Measurements from ENCODE around the gene TMEM163. TPM values are rescaled to one million over a fixed set of nuclear protein-coding genes. Genes with fewer than 3 reads are reported as not detected.

The TMEM163 gene
- total and polyA plus RNA-seq, 4 donors = 5.8 to 46.9 (median 29.8) TPM

- H3K36me3 ChIP-seq (ENCODE audit: control insufficient read depth in 4 of 4, insufficient read depth in 4 of 4, low read length in 4 of 4) = peaks cover 0 to 8% (median 3%) of the 10 kb centered on the region in 4 donors
- no peak for TF ChIP-seq CTCF (IDR thresholded peaks at IDR 0.05; ENCODE audit: control extremely low read depth, extremely low read depth)
- ATAC-seq (ENCODE audit: insufficient read depth, low FRiP score) = no peak
- 90 to 91% methylated on average over 7 of the region's 7 CpGs for WGBS, 2 donors
- no peak overlapping the region for H3K9ac ChIP-seq (ENCODE audit: insufficient read depth in 1 of 2, low read length in 2 of 2)
- no peak for DNase-seq
- H3K27ac ChIP-seq (ENCODE audit: low read depth in 1 of 2, low read length in 1 of 2) = peak overlapping the region in 1 of 2 donors; percentile 6
- no peak overlapping the region for H3K4me3 ChIP-seq
- H3K4me1 ChIP-seq (ENCODE audit: control insufficient read depth in 5 of 5, insufficient read depth in 5 of 5, low read length in 5 of 5) = peaks cover 0 to 5% (median 0%) of the 10 kb centered on the region in 5 donors
- H3K9me3 ChIP-seq (ENCODE audit: control insufficient read depth in 4 of 4, insufficient read depth in 3 of 4, low read length in 3 of 4) = no peaks in the 10 kb centered on the region
- H3K27me3 ChIP-seq (ENCODE audit: control insufficient read depth in 3 of 3, insufficient read depth in 3 of 3, low read length in 2 of 3) = no peaks in the 10 kb centered on the region
Observed at GRCh38 chr2:134421556-134422328, 297.1 kb downstream of the TMEM163 start.

GRCh38 chr2:134420920-134421319, 297.9 kb downstream of the TMEM163 start:
- ATAC-seq (ENCODE audit: insufficient read depth, low FRiP score) (no peak), DNase-seq (no peak)
- no peak for TF ChIP-seq CTCF (IDR thresholded peaks at IDR 0.05; ENCODE audit: control extremely low read depth, extremely low read depth)
- no peak overlapping the region for H3K4me3 ChIP-seq
- 86 to 95% methylated on average over 3 of the region's 3 CpGs for WGBS, 2 donors
- no peaks in the 10 kb centered on the region for H3K9me3 ChIP-seq (ENCODE audit: control insufficient read depth in 4 of 4, insufficient read depth in 3 of 4, low read length in 3 of 4)
- H3K9ac ChIP-seq (ENCODE audit: insufficient read depth in 1 of 2, low read length in 2 of 2) = no peak overlapping the region
- peaks cover 0 to 8% (median 3%) of the 10 kb centered on the region in 4 donors for H3K36me3 ChIP-seq (ENCODE audit: control insufficient read depth in 4 of 4, insufficient read depth in 4 of 4, low read length in 4 of 4)
- H3K27ac ChIP-seq (ENCODE audit: low read depth in 1 of 2, low read length in 1 of 2) = peak overlapping the region in 1 of 2 donors; percentile 73
- H3K27me3 ChIP-seq (ENCODE audit: control insufficient read depth in 3 of 3, insufficient read depth in 3 of 3, low read length in 2 of 3) = no peaks in the 10 kb centered on the region
- H3K4me1 ChIP-seq (ENCODE audit: control insufficient read depth in 5 of 5, insufficient read depth in 5 of 5, low read length in 5 of 5) = peaks cover 0 to 5% (median 0%) of the 10 kb centered on the region in 5 donors

GRCh38 chr2:134420259-134420658, 298.5 kb downstream of the TMEM163 start:
- no peak for DNase-seq
- 88 to 92% methylated on average over 7 of the region's 7 CpGs for WGBS, 2 donors
- ATAC-seq (ENCODE audit: insufficient read depth, low FRiP score) = no peak
- Histone ChIP-seq H3K27me3 (ENCODE audit: control insufficient read depth in 3 of 3, insufficient read depth in 3 of 3, low read length in 2 of 3) (no peaks in the 10 kb centered on the region), H3K4me3 (no peak overlapping the region), H3K9ac (ENCODE audit: insufficient read depth in 1 of 2, low read length in 2 of 2) (no peak overlapping the region), H3K36me3 (ENCODE audit: control insufficient read depth in 4 of 4, insufficient read depth in 4 of 4, low read length in 4 of 4) (peaks cover 0 to 8% (median 3%) of the 10 kb centered on the region in 4 donors), H3K4me1 (ENCODE audit: control insufficient read depth in 5 of 5, insufficient read depth in 5 of 5, low read length in 5 of 5) (peaks cover 0 to 5% (median 0%) of the 10 kb centered on the region in 5 donors), H3K9me3 (ENCODE audit: control insufficient read depth in 4 of 4, insufficient read depth in 3 of 4, low read length in 3 of 4) (no peaks in the 10 kb centered on the region), H3K27ac (ENCODE audit: low read depth in 1 of 2, low read length in 1 of 2) (peak overlapping the region in 1 of 2 donors; percentile 38)
- no peak for TF ChIP-seq CTCF (IDR thresholded peaks at IDR 0.05; ENCODE audit: control extremely low read depth, extremely low read depth)
